K562 (cell line): ENCODE measurements around the gene SS18L1. TPM values are rescaled to one million over a fixed set of nuclear protein-coding genes. Genes with fewer than 3 reads are reported as not detected.

Experiments used
- ATAC-seq: fragments of 200-7000 bp; cut with Tn5 transposase; 3 replicates; pipeline ENCODE4 v1.9.1; 2020; ENCODE audit warnings: moderate library complexity
- BruUV-seq: library from RNA; stranded (reverse); fragments of 400-500 nt; replicated peaks from 2 replicates; lab custom pipeline; 2021; lab: Mats Ljungman, UMichigan
- CTCF ChIA-PET: fragments of 300-600 bp; formaldehyde crosslinking; extraction: SDS; loops from one replicate; lab custom pipeline; 2021; ENCODE audit warnings: low intra/inter-chr PET ratio; lab: Yijun Ruan, JAX
- POLR2A ChIA-PET: fragments of 300-600, 350-650 bp; sonication (Branson Sonifier 250); formaldehyde crosslinking; extraction: SDS; loops from one replicate; lab custom pipeline; 2021; ENCODE audit warnings: antibody characterized with exemption, inconsistent platforms; lab: Yijun Ruan, JAX
- DNase-seq, 4 experiments: peaks; one replicate each; pipeline versions ENCODE4 v3.0.0 to v3.0.0-alpha.2; 2011 to 2018; ENCODE audit warnings: low spot score in 3 of 4, mixed read lengths in 3 of 4; ENCODE audit errors: extremely low read depth in 1 of 4
- FAIRE-seq: peaks from 2 replicates; lab custom pipeline; 2011; peaks lifted over from hg19 to GRCh38; lab: Jason Lieb, UNC
- H2AFZ ChIP-seq: 2 replicates; pipeline ENCODE4 v1.6.0; 2011; ENCODE audit warnings: low read depth, low read length, control low read depth, inconsistent platforms
- H3K27ac ChIP-seq: fragments of 200-600 bp; 3 replicates; pipeline ENCODE4 v1.8.0; 2011; ENCODE audit warnings: low read depth, mild to moderate bottlenecking, control low read depth, inconsistent platforms, low read length, moderate library complexity, mixed read lengths; ENCODE audit errors: extremely low read depth
- H3K27me3 ChIP-seq, 2 experiments: fragments of 300-600 bp in 1 of 2; 2 replicates in 1 of 2; 3 replicates in 1 of 2; pipeline versions ENCODE4 v1.6.0 to v1.8.0; 2011; ENCODE audit warnings: inconsistent platforms in 2 of 2, low read length in 2 of 2, mild to moderate bottlenecking in 1 of 2, mixed read lengths in 1 of 2, moderate library complexity in 1 of 2; ENCODE audit not compliant: control insufficient read depth in 2 of 2, insufficient read depth in 2 of 2
- H3K36me3 ChIP-seq: fragments of 300-600 bp; 3 replicates; pipeline ENCODE4 v1.8.0; 2011; ENCODE audit warnings: mild to moderate bottlenecking, low read length, inconsistent platforms; ENCODE audit not compliant: control insufficient read depth, insufficient read depth
- H3K4me1 ChIP-seq, 2 experiments: fragments of 200-600 bp in 1 of 2; replicated peaks in 1 of 2; 2 replicates in 1 of 2; 3 replicates in 1 of 2; pipeline versions ENCODE4 v1.5.1 to v1.8.0; 2011; ENCODE audit warnings: inconsistent platforms in 2 of 2, low read length in 2 of 2, mild to moderate bottlenecking in 1 of 2, mixed read lengths in 1 of 2, moderate library complexity in 1 of 2; ENCODE audit not compliant: control insufficient read depth in 2 of 2, insufficient read depth in 2 of 2
- H3K4me2 ChIP-seq: 2 replicates; pipeline ENCODE4 v1.6.1; 2011; ENCODE audit warnings: low read length, control low read depth, inconsistent platforms, mixed read lengths; ENCODE audit not compliant: insufficient read depth
- H3K4me3 ChIP-seq: fragments of 200-600 bp; sonication (generic), shearing (Covaris generic); 2 replicates; pipeline ENCODE4 v1.5.1; 2016; ENCODE audit warnings: control low read depth, inconsistent platforms
- H3K79me2 ChIP-seq: fragments of 200-600 bp; 3 replicates; pipeline ENCODE4 v1.8.0; 2011; ENCODE audit warnings: low read length, inconsistent platforms; ENCODE audit not compliant: control insufficient read depth, insufficient read depth
- H3K9ac ChIP-seq, 2 experiments: 2 replicates each; pipeline versions ENCODE4 v1.6.0 to v1.6.1; 2011; ENCODE audit warnings: low read depth in 2 of 2, low read length in 2 of 2, control low read depth in 1 of 2, inconsistent platforms in 1 of 2, mild to moderate bottlenecking in 1 of 2, mixed read lengths in 1 of 2; ENCODE audit not compliant: insufficient read depth in 1 of 2
- H3K9me1 ChIP-seq: one replicate; pipeline ENCODE4 v1.6.0; 2011; ENCODE audit warnings: inconsistent platforms, mild to moderate bottlenecking, low read length, moderate library complexity; ENCODE audit not compliant: control insufficient read depth, insufficient read depth
- H3K9me3 ChIP-seq: replicated peaks from 2 replicates; pipeline ENCODE4 v1.5.1; 2011; ENCODE audit warnings: low read depth, low read length, inconsistent platforms; ENCODE audit not compliant: control insufficient read depth, insufficient read depth
- H4K20me1 ChIP-seq: replicated peaks from 2 replicates; pipeline ENCODE4 v1.6.1; 2011; ENCODE audit warnings: low read length, inconsistent platforms, mixed read lengths; ENCODE audit not compliant: control insufficient read depth, insufficient read depth
- FOXP1 ChIP-seq: sonication (generic); formaldehyde crosslinking; IDR thresholded peaks from 2 replicates; pipeline ENCODE4 v1.8.0; 2022; ENCODE audit warnings: mild to moderate bottlenecking, missing genetic modification reagents
- HNRNPLL ChIP-seq: fragments of 200-400 bp; formaldehyde crosslinking; IDR thresholded peaks from 2 replicates; pipeline ENCODE4 v1.6.1; 2017; ENCODE audit warnings: low read length, low read depth, mild to moderate bottlenecking; ENCODE audit not compliant: poor library complexity, severe bottlenecking
- ILK ChIP-seq: fragments of 450-650 bp; IDR thresholded peaks from 2 replicates; pipeline ENCODE4 v1.6.1; 2016; ENCODE audit warnings: missing genetic modification characterization, low read depth, mild to moderate bottlenecking, missing compliant biosample characterization, moderate library complexity, borderline replicate concordance
- MECOM ChIP-seq: fragments of 250-450 bp; sonication (Bioruptor Pico); IDR thresholded peaks from 2 replicates; pipeline ENCODE4 v1.8.0; 2022; ENCODE audit warnings: inconsistent platforms
- MEF2A ChIP-seq: IDR thresholded peaks from 2 replicates; pipeline ENCODE4 v1.6.1; 2011; ENCODE audit warnings: low read depth, mild to moderate bottlenecking, low read length, moderate library complexity; ENCODE audit not compliant: control insufficient read depth
- MYNN ChIP-seq, 2 experiments: sonication (generic); formaldehyde crosslinking in 1 of 2; IDR thresholded peaks; 2 replicates each; pipeline versions ENCODE4 v1.5.0 to v1.6.1; 2016 to 2020; ENCODE audit warnings: antibody characterized with exemption in 1 of 2, missing genetic modification reagents in 1 of 2
- NCOA2 ChIP-seq, 2 experiments: fragments of 450-650 bp; IDR thresholded peaks; 2 replicates each; pipeline ENCODE4 v1.6.1; 2018; ENCODE audit warnings: mild to moderate bottlenecking in 2 of 2, moderate library complexity in 1 of 2; ENCODE audit not compliant: partially characterized antibody in 2 of 2
- NELFE ChIP-seq: IDR thresholded peaks from 2 replicates; pipeline ENCODE4 v1.6.1; 2011; ENCODE audit warnings: mild to moderate bottlenecking; ENCODE audit not compliant: insufficient read depth, insufficient read length
- NFE2 ChIP-seq: IDR thresholded peaks from 2 replicates; pipeline ENCODE4 v1.6.1; 2014; ENCODE audit warnings: antibody characterized with exemption, low read depth
- PHF21A ChIP-seq: fragments of 450-650 bp; IDR thresholded peaks from 2 replicates; pipeline ENCODE4 v1.6.1; 2017; ENCODE audit warnings: low read depth, borderline replicate concordance
- RBFOX2 ChIP-seq: fragments of 200-400 bp; formaldehyde crosslinking; IDR thresholded peaks from 2 replicates; pipeline ENCODE4 v1.6.1; 2017; ENCODE audit warnings: low read depth, mild to moderate bottlenecking, low read length, moderate library complexity
- SMAD3 ChIP-seq: fragments of 450-650 bp; formaldehyde crosslinking; conservative IDR thresholded peaks from 2 replicates; pipeline ENCODE4 v1.4.0; 2020; ENCODE audit warnings: mild to moderate bottlenecking
- SUPT5H ChIP-seq: fragments of 450-650 bp; IDR thresholded peaks from 2 replicates; pipeline ENCODE4 v1.6.1; 2016
- ZKSCAN8 ChIP-seq: fragments of 200-800 bp; sonication (Bioruptor generic); IDR thresholded peaks from 2 replicates; pipeline ENCODE4 v1.6.1; 2016; ENCODE audit warnings: missing genetic modification characterization, missing compliant biosample characterization
- ZNF140 ChIP-seq: fragments of 250-450 bp; sonication (Bioruptor Pico); IDR thresholded peaks from 2 replicates; pipeline ENCODE4 v1.8.0; 2021; ENCODE audit warnings: moderate library complexity, mild to moderate bottlenecking, inconsistent platforms
- WGBS: fragments of 100-300 bp; shearing (Covaris generic); methylation state at CpG from one replicate; pipeline ENCODE4 v1.1.6; 2016; ENCODE audit warnings: low coverage, mixed read lengths; ENCODE audit not compliant: insufficient coverage; ENCODE audit errors: missing lambda C conversion rate; 5-methylcytosine and 5-hydroxymethylcytosine counted together
- in situ Hi-C: fragments of 300-500 bp; cut with MboI; formaldehyde crosslinking; loops from 4 replicates; pipeline ENCODE4 v1.15.0; 2018; ENCODE audit warnings: inconsistent platforms, mixed read lengths
- intact Hi-C: fragments of 100-400 bp; cut with micrococcal nuclease; formaldehyde crosslinking; loops from 2 replicates; pipeline ENCODE4 v1.14.2; 2022
- polyA plus RNA-seq, 8 experiments: library from polyadenylated mRNA; depleted of rRNA in 4 of 8; stranded (reverse) in 5 of 8; unstranded in 3 of 8; fragments of >200 nt; fragmentation: Nextera tagmentation in 2 of 8; fragmentation: Illumina TruSeq in 1 of 8; extraction: Ambion mirVana in 2 of 8; extraction: Trizol in 1 of 8; gene quantifications; 2 replicates each; pipeline versions ENCODE4 v1.2.1 to v1.2.3, GENCODE V29; 2011 to 2014; ENCODE audit warnings: inconsistent platforms in 1 of 8, missing spikeins in 1 of 8
- total RNA-seq, 7 experiments: library from RNA; depleted of rRNA in 6 of 7; stranded (reverse); fragments of >200 nt in 6 of 7; fragmentation: Illumina TruSeq in 2 of 7; extraction: Trizol in 2 of 7; gene quantifications; 2 replicates each; pipeline versions ENCODE4 v1.2.1 to v1.2.3, GENCODE V29; 2011 to 2021; ENCODE audit warnings: low replicate concordance in 1 of 7
- TF ChIP-seq, protein P1 (sequence below): fragments of 250-450 bp; sonication (Bioruptor Pico); IDR thresholded peaks from 2 replicates; pipeline ENCODE4 v1.4.0; 2020; ENCODE audit warnings: mild to moderate bottlenecking
- TF ChIP-seq, protein P2 (sequence below): fragments of 450-650 bp; IDR thresholded peaks from 2 replicates; pipeline ENCODE4 v1.6.1; 2016; ENCODE audit warnings: mild to moderate bottlenecking
- TF ChIP-seq, protein P3 (sequence below): IDR thresholded peaks from 2 replicates; pipeline ENCODE4 v1.6.1; 2014; ENCODE audit warnings: antibody characterized with exemption

Gene SS18L1
- total and polyA plus RNA-seq, 9 of the 15 experiments (the other 6 are each of a cell fraction or from before 2014, with no cell fraction given), result 2.7 to 28.3 (median 15.1) TPM

DNA sequence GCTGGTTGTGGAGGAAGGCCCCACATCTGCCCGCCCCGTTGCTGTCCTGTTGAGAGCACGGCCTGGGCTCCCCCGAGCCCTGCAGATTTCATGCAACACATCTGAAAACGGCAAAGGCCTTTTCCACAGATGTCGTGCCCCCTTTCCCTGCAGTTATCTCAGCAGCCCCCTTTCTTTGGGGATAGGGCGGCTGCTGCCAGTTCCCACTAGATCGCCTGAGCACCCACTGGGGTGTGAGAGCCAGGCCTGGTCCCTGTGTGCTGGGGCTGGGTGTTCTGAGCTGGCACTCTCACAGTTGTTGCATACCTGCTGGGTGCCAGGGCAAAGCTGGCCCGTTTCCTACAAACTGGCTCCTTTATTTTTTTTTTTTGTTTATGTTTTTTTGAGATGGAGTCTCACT lies 27.0 kb downstream of the SS18L1 start:
- WGBS, result 82% methylated on average over 9 of the region's 9 CpGs
- TF ChIP-seq FOXP1 (no peak), MYNN (IDR thresholded peaks at IDR 0.05) (no peak), MYNN (CRISPR knock-in tag; IDR thresholded peaks at IDR 0.05) (no peak), NCOA2 (IDR thresholded peaks at IDR 0.05; ENCODE audit: partially characterized antibody in 2 of 2) (no peak), ZNF140 (CRISPR knock-in tag) (no peak), MECOM (no peak), MEF2A (no peak), RBFOX2 (no peak), SUPT5H (no peak), HNRNPLL (no peak), NELFE (no peak), ILK (no peak), ZKSCAN8 (CRISPR knock-in tag) (no peak), SMAD3 (CRISPR knock-in tag) (no peak), PHF21A (no peak), NFE2 (no peak)
- TF ChIP-seq, protein P1, sequence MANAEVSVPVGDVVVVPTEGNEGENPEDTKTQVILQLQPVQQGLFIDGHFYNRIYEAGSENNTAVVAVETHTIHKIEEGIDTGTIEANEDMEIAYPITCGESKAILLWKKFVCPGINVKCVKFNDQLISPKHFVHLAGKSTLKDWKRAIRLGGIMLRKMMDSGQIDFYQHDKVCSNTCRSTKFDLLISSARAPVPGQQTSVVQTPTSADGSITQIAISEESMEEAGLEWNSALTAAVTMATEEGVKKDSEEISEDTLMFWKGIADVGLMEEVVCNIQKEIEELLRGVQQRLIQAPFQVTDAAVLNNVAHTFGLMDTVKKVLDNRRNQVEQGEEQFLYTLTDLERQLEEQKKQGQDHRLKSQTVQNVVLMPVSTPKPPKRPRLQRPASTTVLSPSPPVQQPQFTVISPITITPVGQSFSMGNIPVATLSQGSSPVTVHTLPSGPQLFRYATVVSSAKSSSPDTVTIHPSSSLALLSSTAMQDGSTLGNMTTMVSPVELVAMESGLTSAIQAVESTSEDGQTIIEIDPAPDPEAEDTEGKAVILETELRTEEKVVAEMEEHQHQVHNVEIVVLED, result no peak
- TF ChIP-seq, protein P2, sequence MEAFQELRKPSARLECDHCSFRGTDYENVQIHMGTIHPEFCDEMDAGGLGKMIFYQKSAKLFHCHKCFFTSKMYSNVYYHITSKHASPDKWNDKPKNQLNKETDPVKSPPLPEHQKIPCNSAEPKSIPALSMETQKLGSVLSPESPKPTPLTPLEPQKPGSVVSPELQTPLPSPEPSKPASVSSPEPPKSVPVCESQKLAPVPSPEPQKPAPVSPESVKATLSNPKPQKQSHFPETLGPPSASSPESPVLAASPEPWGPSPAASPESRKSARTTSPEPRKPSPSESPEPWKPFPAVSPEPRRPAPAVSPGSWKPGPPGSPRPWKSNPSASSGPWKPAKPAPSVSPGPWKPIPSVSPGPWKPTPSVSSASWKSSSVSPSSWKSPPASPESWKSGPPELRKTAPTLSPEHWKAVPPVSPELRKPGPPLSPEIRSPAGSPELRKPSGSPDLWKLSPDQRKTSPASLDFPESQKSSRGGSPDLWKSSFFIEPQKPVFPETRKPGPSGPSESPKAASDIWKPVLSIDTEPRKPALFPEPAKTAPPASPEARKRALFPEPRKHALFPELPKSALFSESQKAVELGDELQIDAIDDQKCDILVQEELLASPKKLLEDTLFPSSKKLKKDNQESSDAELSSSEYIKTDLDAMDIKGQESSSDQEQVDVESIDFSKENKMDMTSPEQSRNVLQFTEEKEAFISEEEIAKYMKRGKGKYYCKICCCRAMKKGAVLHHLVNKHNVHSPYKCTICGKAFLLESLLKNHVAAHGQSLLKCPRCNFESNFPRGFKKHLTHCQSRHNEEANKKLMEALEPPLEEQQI, result no peak
- TF ChIP-seq, protein P3, sequence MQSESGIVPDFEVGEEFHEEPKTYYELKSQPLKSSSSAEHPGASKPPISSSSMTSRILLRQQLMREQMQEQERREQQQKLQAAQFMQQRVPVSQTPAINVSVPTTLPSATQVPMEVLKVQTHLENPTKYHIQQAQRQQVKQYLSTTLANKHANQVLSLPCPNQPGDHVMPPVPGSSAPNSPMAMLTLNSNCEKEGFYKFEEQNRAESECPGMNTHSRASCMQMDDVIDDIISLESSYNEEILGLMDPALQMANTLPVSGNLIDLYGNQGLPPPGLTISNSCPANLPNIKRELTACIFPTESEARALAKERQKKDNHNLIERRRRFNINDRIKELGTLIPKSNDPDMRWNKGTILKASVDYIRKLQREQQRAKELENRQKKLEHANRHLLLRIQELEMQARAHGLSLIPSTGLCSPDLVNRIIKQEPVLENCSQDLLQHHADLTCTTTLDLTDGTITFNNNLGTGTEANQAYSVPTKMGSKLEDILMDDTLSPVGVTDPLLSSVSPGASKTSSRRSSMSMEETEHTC, result no peak

More for the DNA sequence above, 27.0 kb downstream of the SS18L1 start:
- Histone ChIP-seq H3K9me1 (peaks cover 3% of the 10 kb centered on the region), H3K27ac (no peak overlapping the region), H3K9me3 (no peaks in the 10 kb centered on the region), H3K36me3 (peaks cover 59% of the 10 kb centered on the region; the same call in 2 of the 3 replicates), H3K79me2 (no peaks in the 10 kb centered on the region), H3K27me3 (no peaks in the 10 kb centered on the region), H2AFZ (no peak overlapping the region), H3K9ac (no peak overlapping the region), H3K4me1 (no peaks in the 10 kb centered on the region), H3K4me2 (no peak overlapping the region), H4K20me1 (0 out of 2 replicates have a peak, but pooled peaks cover 4% of the 10 kb centered on the region), H3K4me3 (no peak overlapping the region)
- FAIRE-seq (no peak), ATAC-seq (no peak), DNase-seq (no peak)
- in situ Hi-C loops, result no loop called here
- POLR2A ChIA-PET, result interaction anchor here (0.5 kb wide), 1 partner anchor 69 kb away, joined by 3 read pairs; no protein-coding TSS in a partner anchor
- no TSS peak for BruUV-seq
- intact Hi-C loops, result no loop called here
- CTCF ChIA-PET, result no interaction called here
